GM21423 (cell line): Measurements from ENCODE around the gene GGA2.

Source experiments
- ATAC-seq: cut with Tn5 transposase; IDR thresholded peaks from one replicate; pipeline ENCODE4 v1.9.1; 2021; ENCODE audit warnings: mild to moderate bottlenecking, moderate library complexity; ENCODE audit not compliant: unreplicated experiment

GGA2 gene

DNA sequence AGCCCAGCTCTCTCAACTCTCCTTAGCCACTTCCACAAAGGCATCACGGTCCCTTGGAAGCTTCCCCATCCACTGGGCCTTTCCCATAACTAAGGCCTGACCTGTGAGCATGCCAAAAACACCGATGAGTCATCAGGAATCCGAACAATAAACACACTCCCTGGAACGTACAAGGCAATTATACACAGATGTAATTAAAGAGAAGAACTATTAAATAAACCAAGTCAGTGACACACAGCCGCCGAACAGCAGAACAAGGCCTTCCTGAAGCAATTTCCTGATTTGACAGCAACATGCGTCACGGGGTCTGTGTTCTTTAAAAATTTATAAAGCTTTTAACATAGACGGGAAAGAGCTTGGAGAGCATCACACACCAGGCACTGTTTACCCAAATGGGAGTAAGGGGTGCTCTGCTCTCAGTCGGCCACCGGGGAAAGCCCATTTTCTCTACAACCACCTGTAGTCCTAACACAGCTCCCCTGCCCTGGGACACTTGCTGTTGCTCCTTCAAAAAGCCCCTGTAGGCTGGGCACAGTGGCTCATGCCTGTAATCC is 86.7 kb downstream of the GGA2 start:
- no peak for ATAC-seq

DNA sequence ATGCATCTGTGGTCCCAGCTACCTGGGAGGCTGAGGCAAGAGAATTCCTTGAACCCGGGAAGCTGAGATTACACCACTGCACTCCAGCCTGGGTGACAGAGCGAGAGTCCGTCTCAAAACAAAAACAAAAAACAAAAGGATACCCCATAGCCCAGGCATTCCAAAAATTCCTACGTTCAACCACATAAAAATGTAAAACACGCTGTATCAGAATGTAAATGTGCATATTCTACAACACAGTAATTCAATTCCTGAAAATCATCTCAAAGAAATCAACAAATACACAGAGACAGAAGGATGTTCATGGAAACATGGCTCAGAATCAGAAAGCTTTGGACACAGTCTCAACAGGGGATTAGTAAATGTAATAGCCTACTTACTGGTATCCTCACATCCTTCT is 90.3 kb downstream of the GGA2 start:
- ATAC-seq, result no peak

DNA sequence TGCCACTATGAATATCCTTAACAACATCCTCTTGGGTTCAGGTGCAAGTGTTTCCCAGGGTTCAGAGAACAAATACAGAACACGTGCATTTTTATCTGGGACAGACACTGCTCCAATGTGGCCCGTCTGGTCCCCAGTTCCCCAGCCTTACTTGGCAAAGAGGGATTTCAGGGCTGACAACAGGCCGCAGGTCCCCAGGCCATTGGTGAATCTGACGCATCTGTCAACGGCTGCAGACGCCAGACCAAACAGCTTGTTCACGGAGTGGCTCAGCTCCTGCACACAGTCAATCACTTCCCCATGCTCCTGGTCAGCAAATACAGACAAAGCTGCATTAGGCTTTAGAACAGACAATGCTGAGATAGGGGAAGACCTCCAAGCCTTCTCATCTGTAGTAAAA is 93.5 kb downstream of the GGA2 start:
- no peak for ATAC-seq

DNA sequence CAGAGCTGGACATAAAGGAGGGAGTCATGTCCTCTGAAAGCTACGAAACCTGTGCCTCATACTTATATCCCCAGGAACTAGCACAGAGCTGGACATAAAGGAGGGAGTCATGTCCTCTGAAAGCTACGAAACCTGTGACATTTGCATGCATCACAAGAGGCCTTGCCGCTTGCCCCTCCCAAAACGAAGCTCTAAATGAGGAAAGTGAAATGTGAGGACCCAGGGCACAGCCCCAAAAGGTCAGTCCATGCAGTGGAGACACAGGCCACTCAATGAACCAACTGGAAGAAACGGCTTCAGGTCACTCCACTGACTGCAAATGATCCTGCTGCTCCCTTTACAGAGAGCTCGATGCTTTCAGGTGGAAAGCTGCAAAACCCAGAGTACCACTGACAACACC is 95.6 kb downstream of the GGA2 start:
- no peak for ATAC-seq
